Measurements from ENCODE around the gene PLA2G2F. TPM values are rescaled to one million over a fixed set of nuclear protein-coding genes. Genes with fewer than 3 reads are reported as not detected.

PLA2G2F gene, protein sequence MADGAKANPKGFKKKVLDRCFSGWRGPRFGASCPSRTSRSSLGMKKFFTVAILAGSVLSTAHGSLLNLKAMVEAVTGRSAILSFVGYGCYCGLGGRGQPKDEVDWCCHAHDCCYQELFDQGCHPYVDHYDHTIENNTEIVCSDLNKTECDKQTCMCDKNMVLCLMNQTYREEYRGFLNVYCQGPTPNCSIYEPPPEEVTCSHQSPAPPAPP
- not detected for total RNA-seq

DNA sequence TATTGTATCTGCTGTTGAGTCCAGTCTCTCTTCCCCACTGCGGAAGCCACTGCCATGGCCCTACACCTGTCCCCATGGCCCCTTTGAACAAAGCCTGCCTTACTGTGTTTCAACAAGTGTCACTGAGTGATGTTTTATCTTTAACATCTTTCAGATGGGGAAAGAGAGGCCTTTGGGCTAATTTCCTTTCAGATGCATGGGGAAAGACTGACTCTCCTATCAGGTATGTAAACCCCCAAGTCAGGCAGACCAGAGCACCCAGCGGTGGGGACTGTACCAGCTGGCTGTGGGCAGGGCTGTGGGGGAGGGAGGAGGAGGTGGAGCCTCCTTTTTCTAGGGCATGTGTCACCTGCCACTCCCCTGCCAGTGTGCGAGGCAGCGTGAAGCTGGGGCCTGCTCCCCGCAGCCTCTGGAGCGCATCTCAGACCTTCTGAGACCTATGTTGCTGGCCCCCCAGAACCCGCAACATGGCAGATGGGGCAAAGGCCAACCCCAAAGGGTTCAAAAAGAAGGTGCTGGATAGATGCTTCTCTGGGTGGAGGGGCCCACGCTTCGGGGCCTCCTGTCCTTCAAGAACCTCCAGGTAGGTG lies at the start of gene PLA2G2F:
TSS of gene PLA2G2F (plus strand) at position 363 of the 590 bp plus-strand sequence. CDS start at position 468, 105 bp downstream.
- CTCF ChIA-PET, result no interaction called here
- Mint-ChIP-seq H3K27ac (no peak within 1 kb of the TSS), H3K4me1 (ENCODE audit: low read depth) (no peaks in the 10 kb centered on the region), H3K27me3 (ENCODE audit: low read depth) (peaks cover 3% of the 10 kb centered on the region), H3K9me3 (no peaks in the 10 kb centered on the region), H3K4me3 (no peak within 1 kb of the TSS), H3K36me3 (ENCODE audit: low read depth) (no peaks in the 10 kb centered on the region)
- peak; percentile 19 for DNase-seq
- intact Hi-C loops (cut with micrococcal nuclease), result no loop called here

DNA sequence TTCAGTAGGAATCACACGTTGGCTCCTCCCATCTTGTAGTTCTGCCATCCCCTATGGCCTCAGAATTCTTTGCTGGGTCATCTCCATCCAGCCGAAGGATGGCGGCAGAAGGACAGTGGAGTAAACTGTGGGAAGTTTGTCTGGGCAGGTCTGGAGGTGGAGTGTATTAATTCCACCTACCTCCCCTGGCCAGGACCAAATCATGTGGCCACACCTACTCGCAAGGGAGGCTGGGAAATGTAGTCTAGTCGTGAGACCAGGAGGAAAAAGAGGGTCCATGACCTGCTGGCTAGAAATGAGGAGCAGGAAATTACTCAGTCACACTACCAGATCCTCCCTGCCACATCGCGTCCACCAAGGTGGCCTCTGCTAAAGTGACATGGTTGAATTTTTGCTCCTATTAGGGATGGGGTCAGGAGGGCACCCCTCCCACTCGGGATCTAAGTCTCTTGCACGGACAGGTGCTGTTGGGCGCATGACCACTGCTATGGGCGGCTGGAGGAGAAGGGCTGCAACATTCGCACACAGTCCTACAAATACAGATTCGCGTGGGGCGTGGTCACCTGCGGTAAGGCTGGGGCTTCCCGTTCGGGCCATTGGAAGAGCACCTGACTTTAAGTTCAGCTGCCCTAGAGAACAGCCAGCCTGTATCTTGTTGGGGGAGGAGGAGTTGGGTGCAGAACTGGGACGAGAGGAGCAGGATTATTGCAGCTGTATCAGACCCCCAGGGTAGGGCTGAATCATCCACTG lies 49.6 kb upstream of the PLA2G2F start:
- CTCF ChIA-PET, result interaction anchor here (0.7 to 1.2 kb wide), 3 partner anchors 8 to 61 kb away, joined by 3 read pairs; no protein-coding TSS in a partner anchor
- H3K27me3 Mint-ChIP-seq (ENCODE audit: low read depth), result no peaks in the 10 kb centered on the region
- no peaks in the 10 kb centered on the region for H3K9me3 Mint-ChIP-seq
- intact Hi-C loops (cut with micrococcal nuclease), result no loop called here
- no peaks in the 10 kb centered on the region for H3K36me3 Mint-ChIP-seq (ENCODE audit: low read depth)
- no peak overlapping the region for H3K27ac Mint-ChIP-seq
- no peak for DNase-seq
- no peaks in the 10 kb centered on the region for H3K4me1 Mint-ChIP-seq (ENCODE audit: low read depth)
- H3K4me3 Mint-ChIP-seq, result no peak overlapping the region

DNA sequence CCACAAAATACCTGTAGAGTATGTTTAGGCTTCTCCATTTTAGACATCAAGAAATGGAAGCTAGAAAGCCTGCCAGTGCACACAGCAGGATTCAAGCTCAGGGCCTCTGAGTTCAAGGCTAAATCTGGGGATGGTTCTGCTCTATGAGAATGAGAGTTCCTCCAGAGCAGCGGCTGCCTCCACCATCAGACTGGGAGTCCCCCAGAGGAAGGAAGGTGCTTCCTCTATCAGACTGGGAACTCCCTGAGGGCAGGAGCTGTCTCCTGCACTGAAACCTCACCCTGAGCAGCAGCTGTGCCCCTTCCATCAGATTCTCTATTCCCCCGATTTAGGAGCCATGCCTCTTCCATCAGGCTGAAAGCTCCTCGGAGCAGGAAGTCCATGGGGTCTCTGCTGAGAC lies 49.0 kb upstream of the PLA2G2F start:
- Mint-ChIP-seq H3K36me3 (ENCODE audit: low read depth) (no peaks in the 10 kb centered on the region), H3K9me3 (no peaks in the 10 kb centered on the region), H3K27ac (no peak overlapping the region), H3K4me1 (ENCODE audit: low read depth) (no peaks in the 10 kb centered on the region), H3K4me3 (no peak overlapping the region), H3K27me3 (ENCODE audit: low read depth) (no peaks in the 10 kb centered on the region)
- intact Hi-C loops (cut with micrococcal nuclease), result no loop called here
- no peak for DNase-seq
- CTCF ChIA-PET, result interaction anchor here (0.6 to 1.2 kb wide), 3 partner anchors 14 to 122 kb away, joined by 3 read pairs; no protein-coding TSS in a partner anchor

DNA sequence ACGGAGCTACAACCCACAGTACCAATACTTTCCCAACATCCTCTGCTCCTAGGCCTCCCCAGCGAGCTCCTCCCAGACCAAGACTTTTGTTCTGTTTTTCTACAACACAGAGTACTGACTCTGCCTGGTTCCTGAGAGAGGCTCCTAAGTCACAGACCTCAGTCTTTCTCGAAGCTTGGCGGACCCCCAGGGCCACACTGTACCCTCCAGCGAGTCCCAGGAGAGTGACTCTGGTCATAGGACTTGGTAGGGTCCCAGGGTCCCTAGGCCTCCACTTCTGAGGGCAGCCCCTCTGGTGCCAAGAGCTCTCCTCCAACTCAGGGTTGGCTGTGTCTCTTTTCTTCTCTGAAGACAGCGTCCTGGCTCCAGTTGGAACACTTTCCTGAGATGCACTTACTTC lies 48.5 kb upstream of the PLA2G2F start:
- H3K36me3 Mint-ChIP-seq (ENCODE audit: low read depth), result no peaks in the 10 kb centered on the region
- H3K27me3 Mint-ChIP-seq (ENCODE audit: low read depth), result no peaks in the 10 kb centered on the region
- CTCF ChIA-PET, result interaction anchor here (0.6 to 1.2 kb wide), 3 partner anchors 14 to 122 kb away, joined by 3 read pairs; no protein-coding TSS in a partner anchor
- no peaks in the 10 kb centered on the region for H3K4me1 Mint-ChIP-seq (ENCODE audit: low read depth)
- no peak overlapping the region for H3K27ac Mint-ChIP-seq
- no peaks in the 10 kb centered on the region for H3K9me3 Mint-ChIP-seq
- no peak for DNase-seq
- intact Hi-C loops (cut with micrococcal nuclease), result no loop called here
- no peak overlapping the region for H3K4me3 Mint-ChIP-seq

DNA sequence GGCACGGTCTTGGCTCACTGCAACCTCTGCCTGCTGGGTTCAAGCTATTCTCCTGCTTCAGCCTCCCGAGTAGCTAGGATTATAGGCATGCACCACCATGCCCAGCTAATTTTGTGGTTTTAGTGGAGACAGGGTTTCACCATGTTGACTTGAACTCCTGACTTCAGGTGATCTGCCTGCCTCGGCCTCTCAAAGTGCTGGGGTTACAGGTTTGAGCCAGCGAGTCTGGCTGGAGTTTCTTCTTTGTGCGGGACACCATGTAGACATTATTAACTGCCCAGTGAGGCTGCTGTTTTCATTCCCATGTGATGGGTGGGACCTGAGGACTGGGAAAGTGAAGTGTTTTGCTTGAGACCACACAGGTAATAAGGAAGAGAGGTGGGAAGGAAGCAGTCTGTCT lies 45.8 kb upstream of the PLA2G2F start:
- no peaks in the 10 kb centered on the region for H3K36me3 Mint-ChIP-seq (ENCODE audit: low read depth)
- H3K27ac Mint-ChIP-seq, result no peak overlapping the region
- no peaks in the 10 kb centered on the region for H3K9me3 Mint-ChIP-seq
- intact Hi-C loops (cut with micrococcal nuclease), result no loop called here
- no peaks in the 10 kb centered on the region for H3K4me1 Mint-ChIP-seq (ENCODE audit: low read depth)
- DNase-seq, result no peak
- H3K4me3 Mint-ChIP-seq, result no peak overlapping the region
- CTCF ChIA-PET, result interaction anchor here (0.6 to 0.7 kb wide), 2 partner anchors 18 to 33 kb away, joined by 3 to 4 read pairs; no protein-coding TSS in a partner anchor
- H3K27me3 Mint-ChIP-seq (ENCODE audit: low read depth), result no peaks in the 10 kb centered on the region

DNA sequence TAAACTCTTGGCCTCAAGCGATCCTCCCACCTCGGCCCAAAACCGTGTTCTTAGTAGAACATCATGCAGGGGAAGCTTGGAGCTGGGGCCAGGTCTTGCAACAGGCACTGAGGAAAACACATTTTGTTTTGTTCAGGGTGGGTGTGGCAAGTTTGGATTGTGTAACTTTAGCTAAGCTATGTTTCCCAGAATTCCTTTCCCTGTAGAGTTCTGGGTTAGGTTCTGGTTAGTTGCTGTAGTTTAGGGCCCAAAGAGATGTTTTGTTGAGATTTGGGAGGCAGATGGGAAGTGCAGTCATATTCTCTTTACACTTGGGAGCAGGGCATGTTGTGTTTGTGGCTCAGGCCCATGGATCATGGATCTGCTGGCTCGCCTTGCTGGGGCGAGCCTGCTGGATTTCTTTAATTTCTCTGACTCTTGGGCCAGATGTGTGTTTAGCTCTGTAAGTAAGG lies 45.2 kb upstream of the PLA2G2F start:
- Mint-ChIP-seq H3K4me3 (no peak overlapping the region), H3K4me1 (ENCODE audit: low read depth) (no peaks in the 10 kb centered on the region), H3K36me3 (ENCODE audit: low read depth) (no peaks in the 10 kb centered on the region), H3K27ac (no peak overlapping the region), H3K9me3 (no peaks in the 10 kb centered on the region), H3K27me3 (ENCODE audit: low read depth) (no peaks in the 10 kb centered on the region)
- intact Hi-C loops (cut with micrococcal nuclease), result no loop called here
- DNase-seq, result no peak
- CTCF ChIA-PET, result interaction anchor here (0.6 kb wide), 2 partner anchors 32 to 262 kb away, joined by 3 read pairs; no protein-coding TSS in a partner anchor

DNA sequence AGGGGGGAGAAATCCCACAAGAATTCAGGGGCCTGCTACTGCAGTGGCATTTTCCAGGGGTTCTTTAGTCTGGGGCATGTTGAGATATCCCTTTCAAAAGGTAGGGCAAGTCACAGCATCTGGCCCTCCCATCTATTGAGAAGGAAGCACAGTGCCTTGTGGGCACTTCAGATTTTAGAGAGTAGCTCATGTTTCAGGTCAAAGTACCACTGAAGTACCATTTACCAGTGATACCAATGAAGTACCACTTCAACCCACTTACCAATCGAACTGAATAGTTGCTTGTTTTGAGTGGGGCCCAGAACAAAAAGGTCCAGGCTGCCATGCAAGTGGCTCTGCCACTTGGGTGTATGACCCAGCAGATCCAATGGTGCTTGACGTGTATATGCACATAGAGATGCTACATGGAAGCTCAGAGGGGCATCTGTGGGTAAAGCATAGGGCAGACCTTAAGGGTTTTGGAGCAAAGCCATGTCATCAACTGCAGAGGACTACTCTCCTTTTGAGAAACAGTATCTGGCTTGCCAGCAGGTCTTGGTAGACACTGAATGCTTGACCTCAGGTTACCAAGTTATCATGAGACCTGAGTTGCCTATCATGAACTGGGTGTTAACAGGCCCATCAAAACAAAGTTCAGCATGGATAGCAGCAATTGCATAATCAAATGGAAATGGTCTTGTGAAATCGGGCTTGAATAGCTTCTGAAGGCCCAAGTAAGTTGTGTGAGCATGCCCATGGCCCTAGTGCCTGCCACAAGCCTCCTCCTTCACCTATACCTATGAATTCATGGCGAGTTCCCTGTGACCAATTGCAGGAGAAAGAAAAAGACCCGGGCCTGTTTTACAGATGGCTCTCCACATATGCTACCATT lies 43.3 kb upstream of the PLA2G2F start:
- no peaks in the 10 kb centered on the region for H3K9me3 Mint-ChIP-seq
- no peak overlapping the region for H3K4me3 Mint-ChIP-seq
- intact Hi-C loops (cut with micrococcal nuclease), result no loop called here
- H3K27me3 Mint-ChIP-seq (ENCODE audit: low read depth), result no peaks in the 10 kb centered on the region
- no peak for DNase-seq
- no peaks in the 10 kb centered on the region for H3K4me1 Mint-ChIP-seq (ENCODE audit: low read depth)
- no peaks in the 10 kb centered on the region for H3K36me3 Mint-ChIP-seq (ENCODE audit: low read depth)
- CTCF ChIA-PET, result no interaction called here
- H3K27ac Mint-ChIP-seq, result no peak overlapping the region

DNA sequence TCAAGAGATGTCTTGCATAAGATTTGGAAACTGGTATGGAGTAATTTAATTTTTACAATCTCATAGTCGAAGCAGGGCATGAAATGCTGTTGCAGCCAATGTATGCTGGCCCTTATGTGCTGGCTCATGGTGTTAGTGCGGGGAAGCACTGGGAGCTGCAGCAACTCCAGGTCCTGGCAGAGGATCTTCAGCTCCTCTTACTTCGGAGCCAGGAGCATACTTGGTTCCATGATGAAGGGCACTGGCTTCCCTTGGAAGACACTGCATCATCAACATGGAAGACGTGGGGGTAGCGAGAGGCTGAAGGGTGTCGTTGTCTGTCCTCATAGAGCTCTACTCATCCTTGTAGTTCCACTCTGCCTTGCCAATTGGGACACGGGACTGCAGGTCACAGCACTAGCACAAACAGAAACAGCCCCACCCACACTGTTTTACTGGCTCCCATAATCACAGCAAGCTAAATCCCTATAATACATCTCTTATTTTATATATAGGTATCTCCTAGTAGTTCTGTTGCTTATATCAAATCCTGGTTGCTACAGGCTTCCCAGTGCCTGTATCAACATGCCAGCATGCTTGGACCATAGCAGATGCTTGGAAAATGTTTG lies 42.2 kb upstream of the PLA2G2F start:
- no peaks in the 10 kb centered on the region for H3K9me3 Mint-ChIP-seq
- intact Hi-C loops (cut with micrococcal nuclease), result no loop called here

DNA sequence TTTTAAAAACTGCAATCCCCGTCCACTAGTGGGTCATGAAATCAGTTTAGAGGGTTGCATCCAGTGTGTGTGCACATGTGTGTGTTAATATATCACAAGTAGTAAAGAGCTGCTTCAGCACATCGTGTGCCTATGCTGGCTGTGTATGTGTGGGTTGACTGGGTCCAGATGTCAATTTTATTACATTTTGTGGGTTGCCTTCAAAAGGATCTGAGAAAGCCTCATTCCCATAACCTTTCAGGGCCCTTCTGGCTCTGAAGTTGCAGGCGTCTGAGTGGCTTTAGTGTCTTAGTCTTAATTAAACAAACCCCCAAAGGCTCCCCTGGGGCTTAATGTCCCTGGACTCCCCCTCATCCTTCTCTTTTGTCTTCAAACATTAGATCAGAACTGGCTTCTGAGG lies 39.6 kb upstream of the PLA2G2F start:
- H3K4me1 Mint-ChIP-seq (ENCODE audit: low read depth), result peaks cover 8% of the 10 kb centered on the region
- H3K9me3 Mint-ChIP-seq, result no peaks in the 10 kb centered on the region
- CTCF ChIA-PET, result interaction anchor here (0.7 to 1.9 kb wide), 2 partner anchors 52 to 53 kb away, joined by 3 to 5 read pairs; no protein-coding TSS in a partner anchor
- no peak for DNase-seq
- no peak overlapping the region for H3K4me3 Mint-ChIP-seq
- no peak overlapping the region for H3K27ac Mint-ChIP-seq
- intact Hi-C loops (cut with micrococcal nuclease), result no loop called here
- peaks cover 3% of the 10 kb centered on the region for H3K27me3 Mint-ChIP-seq (ENCODE audit: low read depth)
- H3K36me3 Mint-ChIP-seq (ENCODE audit: low read depth), result no peaks in the 10 kb centered on the region

More for the DNA sequence above, 42.2 kb upstream of the PLA2G2F start:
- no peak for DNase-seq
- CTCF ChIA-PET, result interaction anchor here (0.6 kb wide), 1 partner anchor 8 kb away, joined by 3 read pairs; no protein-coding TSS in a partner anchor
- H3K27ac Mint-ChIP-seq, result no peak overlapping the region
- peaks cover 3% of the 10 kb centered on the region for H3K27me3 Mint-ChIP-seq (ENCODE audit: low read depth)
- no peak overlapping the region for H3K4me3 Mint-ChIP-seq
- no peaks in the 10 kb centered on the region for H3K4me1 Mint-ChIP-seq (ENCODE audit: low read depth)
- no peaks in the 10 kb centered on the region for H3K36me3 Mint-ChIP-seq (ENCODE audit: low read depth)

DNA sequence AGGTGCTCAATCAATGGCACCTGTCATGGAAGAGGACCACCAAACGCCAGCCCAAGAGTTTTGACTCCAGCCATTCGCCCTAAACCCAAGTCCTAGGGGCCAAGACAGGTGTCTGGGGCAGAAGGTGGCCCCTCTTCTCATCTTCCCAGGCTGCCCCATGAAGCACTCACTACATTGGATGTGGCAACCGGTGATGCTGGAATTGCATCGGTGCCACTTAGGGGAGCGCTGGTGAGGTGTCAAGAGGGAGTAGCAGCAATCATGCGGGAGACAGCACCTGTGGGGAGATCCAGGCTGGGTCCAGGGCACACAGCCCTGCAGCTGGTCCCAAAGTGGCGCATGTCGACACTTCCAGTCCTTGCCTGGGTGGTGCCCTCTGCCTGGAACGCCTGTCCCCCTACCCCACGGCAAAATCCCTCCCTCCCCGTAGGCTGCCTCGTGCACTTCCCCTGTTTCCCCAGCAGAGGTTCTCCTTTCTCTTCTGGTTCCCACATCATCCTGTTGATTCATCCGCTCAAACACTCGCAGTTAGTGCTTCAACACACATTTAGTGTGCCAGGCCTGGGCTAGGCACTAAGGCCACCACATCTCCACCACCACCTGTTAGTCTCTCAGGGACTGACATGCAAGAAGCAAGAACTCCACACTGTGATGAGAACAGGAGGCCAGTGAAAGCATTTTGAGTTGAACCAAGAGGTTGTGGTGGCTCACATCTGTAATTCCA lies 38.3 kb upstream of the PLA2G2F start:
- no peaks in the 10 kb centered on the region for H3K36me3 Mint-ChIP-seq (ENCODE audit: low read depth)
- peak; percentile 60 for DNase-seq
- no peaks in the 10 kb centered on the region for H3K9me3 Mint-ChIP-seq
- no peak overlapping the region for H3K4me3 Mint-ChIP-seq
- CTCF ChIA-PET, result interaction anchor here (0.8 to 1.5 kb wide), 5 partner anchors 26 to 94 kb away, joined by 3 to 12 read pairs (median 4); no protein-coding TSS in a partner anchor
- peaks cover 8% of the 10 kb centered on the region for H3K4me1 Mint-ChIP-seq (ENCODE audit: low read depth)
- intact Hi-C loops (cut with micrococcal nuclease), result loop anchor here (1.0 kb wide), 2 partner anchors 52 to 95 kb away; no protein-coding TSS in a partner anchor
- H3K27ac Mint-ChIP-seq, result no peak overlapping the region
- peaks cover 3% of the 10 kb centered on the region for H3K27me3 Mint-ChIP-seq (ENCODE audit: low read depth)

DNA sequence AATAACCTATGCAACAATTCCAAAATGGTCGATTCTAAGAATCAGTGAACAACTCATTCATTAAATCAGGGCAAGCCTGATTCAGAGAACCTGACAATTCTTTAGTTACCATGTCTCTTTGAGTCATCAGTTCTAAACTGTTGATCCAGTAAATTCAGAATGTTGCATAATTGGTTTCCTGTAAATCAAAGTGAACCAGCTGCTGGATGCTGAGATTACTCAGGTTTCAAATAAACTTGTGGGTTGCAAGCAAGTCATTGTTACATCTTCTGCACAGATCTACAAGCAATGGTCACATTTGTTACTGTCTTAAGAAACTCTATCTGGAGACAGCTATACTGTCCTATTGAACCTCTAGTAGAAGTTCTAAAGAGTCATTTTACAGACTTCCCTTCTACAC lies 36.2 kb upstream of the PLA2G2F start:
- peaks cover 3% of the 10 kb centered on the region for H3K27me3 Mint-ChIP-seq (ENCODE audit: low read depth)
- peak overlapping the region; percentile 57 for H3K27ac Mint-ChIP-seq
- no peaks in the 10 kb centered on the region for H3K9me3 Mint-ChIP-seq
- peaks cover 8% of the 10 kb centered on the region for H3K4me1 Mint-ChIP-seq (ENCODE audit: low read depth)
- intact Hi-C loops (cut with micrococcal nuclease), result loop anchor here (1.0 to 2.0 kb wide), 2 partner anchors 45 to 394 kb away; no protein-coding TSS in a partner anchor
- CTCF ChIA-PET, result interaction anchor here (0.6 kb wide), 1 partner anchor 185 kb away, joined by 3 read pairs; no protein-coding TSS in a partner anchor
- peak; percentile 13 for DNase-seq
- H3K36me3 Mint-ChIP-seq (ENCODE audit: low read depth), result no peaks in the 10 kb centered on the region
- H3K4me3 Mint-ChIP-seq, result no peak overlapping the region

Data from activated naive CD4-positive, alpha-beta T cell treated with anti-CD3 and anti-CD28 coated beads for 36 hours (primary cell).